Measurements from ENCODE around the gene AP2A1.

- TF ChIP-seq CTCF (IDR thresholded peaks at IDR 0.05) (no peak), POLR2A (IDR thresholded peaks at IDR 0.05) (no peak)
These were observed 34.0 kb downstream of the AP2A1 start for GRCh38 chr19:49800771-49801170.
